ENCODE data around the gene CREB3L2.
A peak's percentile ranks its signal among the peaks of the same experiment; 100 is the strongest.

The CREB3L2 gene

GRCh38 chr7:137950263-137950621 is 51.6 kb downstream of the CREB3L2 start:
- DNase-seq: no peak

GRCh38 chr7:137949416-137950262 is 52.2 kb downstream of the CREB3L2 start:
- no peak for DNase-seq

DNA sequence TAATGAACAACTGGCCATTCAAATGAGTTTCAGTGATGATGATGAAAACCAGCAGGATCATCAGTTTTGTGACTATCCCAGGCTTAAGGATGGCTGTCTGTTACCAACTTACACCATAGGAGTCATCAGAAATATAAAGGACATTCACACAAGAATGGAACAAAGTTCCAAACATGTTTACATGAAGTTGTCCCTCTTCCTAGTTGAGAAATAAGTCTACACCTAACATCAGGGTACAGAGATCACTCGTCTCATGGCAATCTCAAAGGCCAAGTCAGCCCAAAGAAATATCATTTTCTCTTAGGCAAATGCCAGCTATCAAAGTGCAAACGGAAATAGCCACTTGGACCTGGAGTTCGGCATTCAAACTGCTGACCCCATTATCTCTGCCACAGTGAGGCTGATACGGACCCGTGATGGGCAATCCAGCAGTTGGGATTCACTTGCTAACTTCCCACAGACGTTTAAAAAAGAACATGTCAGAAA is 53.0 kb downstream of the CREB3L2 start:
- no peak for DNase-seq

DNA sequence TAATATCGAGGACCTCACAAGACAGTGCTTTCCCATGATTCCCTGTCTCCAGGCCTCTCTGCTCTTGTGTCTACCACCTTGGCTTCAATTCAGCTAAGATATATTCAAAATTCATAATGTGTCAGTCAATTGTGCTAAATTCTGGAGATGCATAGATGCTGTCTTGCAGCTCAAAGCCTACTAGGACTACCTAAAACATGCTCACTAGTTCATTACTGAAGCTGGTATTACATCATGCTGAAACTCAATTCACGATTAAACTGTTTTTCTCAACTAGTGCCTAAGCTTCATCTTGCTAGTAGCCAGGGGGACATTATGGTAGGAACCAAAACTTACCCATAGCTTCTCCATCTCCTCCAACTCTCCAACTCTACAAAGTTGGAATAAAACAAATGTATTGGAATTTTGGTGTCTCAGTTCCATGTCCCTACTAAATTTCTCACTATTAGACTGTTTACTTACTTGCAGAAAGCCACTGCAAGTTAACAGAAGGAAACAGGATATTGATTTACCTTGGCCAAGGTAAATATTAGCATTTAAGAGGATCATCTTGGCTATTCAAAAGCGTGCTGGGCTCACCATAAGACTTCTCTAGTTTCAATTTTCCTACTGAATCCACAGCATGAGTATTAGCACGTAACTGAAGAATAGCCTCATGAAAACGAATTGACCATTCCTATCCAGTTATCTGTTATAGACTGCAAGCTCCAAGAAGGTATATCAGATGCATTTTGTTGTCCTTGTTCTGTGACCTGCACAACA is 53.6 kb downstream of the CREB3L2 start:
- DNase-seq: no peak

- DNase-seq: no peak
These were observed 54.8 kb downstream of the CREB3L2 start for GRCh38 chr7:137947046-137947445.

DNA sequence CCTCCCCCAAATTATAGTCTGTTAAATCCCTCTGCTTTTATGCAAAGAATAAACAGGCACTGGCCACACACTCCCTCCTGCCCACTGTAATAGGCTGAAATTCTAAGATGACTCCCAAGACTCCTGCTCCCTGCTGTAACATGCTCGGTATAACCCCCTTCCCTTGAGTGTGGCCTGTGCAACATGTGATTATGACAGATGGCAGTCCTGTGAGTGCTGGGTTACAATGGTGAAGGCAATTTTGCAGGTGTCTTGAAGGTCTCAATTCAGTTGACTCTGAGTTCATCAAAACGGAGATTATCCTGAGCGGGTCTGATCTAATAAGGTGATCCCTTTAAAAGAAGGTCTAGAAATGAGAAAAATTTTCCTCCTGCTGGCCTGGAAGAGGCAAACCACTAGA is 55.9 kb downstream of the CREB3L2 start:
- DNase-seq: no peak

- no peak for DNase-seq
These were observed 57.7 kb downstream of the CREB3L2 start for GRCh38 chr7:137944168-137944567.

DNA sequence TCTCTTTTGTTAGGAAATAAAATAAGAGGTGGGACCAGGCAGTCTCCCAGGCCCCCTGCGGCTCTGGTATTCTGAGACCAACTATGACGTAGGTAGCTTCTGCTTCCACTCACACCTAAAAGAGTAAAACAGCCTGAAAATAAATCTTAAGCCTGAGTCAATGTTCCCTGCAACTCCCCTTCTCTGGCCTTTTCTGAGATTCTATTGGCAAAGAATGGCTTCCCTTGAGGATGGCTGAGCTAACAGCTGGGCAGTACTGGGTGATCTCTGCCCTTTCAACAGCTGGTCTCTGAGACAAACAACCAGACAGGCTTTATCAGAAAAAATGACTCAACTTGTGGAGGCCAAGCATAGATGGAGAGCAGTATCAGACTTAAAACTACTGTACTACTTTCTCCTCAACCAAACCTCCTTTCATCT is 58.7 kb downstream of the CREB3L2 start:
- DNase-seq: no peak

- DNase-seq: no peak
These were observed 59.3 kb downstream of the CREB3L2 start for GRCh38 chr7:137942484-137943115.

DNA sequence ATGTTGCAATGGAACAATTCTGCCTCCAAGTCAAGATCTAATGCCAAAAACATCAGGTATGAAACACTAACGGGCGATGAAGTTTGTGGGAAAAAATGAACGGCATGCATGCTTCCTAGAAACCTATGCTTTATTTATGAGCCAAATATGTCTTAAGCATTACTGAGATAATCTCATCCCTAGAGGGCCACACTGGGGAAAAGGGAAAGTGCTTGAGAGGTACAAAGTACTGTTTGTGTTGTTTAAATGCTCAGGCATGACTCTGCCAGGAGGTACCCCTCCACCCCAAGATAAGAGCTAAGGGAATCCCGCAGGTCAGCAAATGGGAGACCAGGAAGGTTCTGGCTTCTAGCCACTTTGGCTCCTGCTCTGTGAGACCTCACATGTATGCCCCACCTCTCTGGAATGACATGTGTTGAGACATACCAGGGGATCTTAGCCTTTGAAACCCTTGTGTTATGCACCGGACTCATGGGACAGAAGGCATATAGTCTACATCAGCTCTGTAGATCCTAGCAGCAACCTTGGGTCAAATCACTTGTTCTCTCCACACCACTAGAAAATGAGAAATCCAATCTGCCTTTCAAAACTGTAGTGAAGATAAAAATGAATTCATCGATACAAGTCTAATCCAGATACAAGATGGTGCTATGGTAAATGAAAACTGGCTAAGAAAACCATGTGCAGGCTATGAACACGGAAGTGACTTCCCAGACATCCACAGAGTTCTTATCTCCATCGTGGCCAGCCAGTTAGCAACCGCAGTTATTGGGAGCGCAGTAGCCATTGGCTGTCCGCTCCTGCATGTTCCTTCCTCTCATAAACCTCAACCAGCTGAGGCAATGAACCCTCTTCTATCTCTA is 61.0 kb downstream of the CREB3L2 start:
- no peak for DNase-seq

DNA sequence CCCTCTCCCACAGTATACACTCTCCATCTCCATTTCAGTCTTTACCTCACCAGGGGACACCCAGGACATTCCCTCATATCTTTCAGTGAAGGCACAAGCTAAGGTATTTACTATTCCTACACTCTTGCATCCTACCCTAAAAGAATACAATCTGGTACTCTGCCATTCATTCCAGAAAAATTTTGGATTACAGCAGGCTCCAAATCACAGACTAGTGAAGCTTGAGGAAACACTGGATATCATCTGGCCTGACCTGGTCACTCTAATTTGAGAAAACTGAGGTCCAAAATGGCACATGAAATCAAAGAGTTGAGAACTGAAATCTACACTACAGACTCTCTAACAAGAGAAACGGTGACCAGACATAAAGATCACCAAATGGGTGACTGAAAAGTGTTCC is 61.7 kb downstream of the CREB3L2 start:
- no peak for DNase-seq

- DNase-seq: no peak
These were observed 64.7 kb downstream of the CREB3L2 start for GRCh38 chr7:137937202-137937560.

DNA sequence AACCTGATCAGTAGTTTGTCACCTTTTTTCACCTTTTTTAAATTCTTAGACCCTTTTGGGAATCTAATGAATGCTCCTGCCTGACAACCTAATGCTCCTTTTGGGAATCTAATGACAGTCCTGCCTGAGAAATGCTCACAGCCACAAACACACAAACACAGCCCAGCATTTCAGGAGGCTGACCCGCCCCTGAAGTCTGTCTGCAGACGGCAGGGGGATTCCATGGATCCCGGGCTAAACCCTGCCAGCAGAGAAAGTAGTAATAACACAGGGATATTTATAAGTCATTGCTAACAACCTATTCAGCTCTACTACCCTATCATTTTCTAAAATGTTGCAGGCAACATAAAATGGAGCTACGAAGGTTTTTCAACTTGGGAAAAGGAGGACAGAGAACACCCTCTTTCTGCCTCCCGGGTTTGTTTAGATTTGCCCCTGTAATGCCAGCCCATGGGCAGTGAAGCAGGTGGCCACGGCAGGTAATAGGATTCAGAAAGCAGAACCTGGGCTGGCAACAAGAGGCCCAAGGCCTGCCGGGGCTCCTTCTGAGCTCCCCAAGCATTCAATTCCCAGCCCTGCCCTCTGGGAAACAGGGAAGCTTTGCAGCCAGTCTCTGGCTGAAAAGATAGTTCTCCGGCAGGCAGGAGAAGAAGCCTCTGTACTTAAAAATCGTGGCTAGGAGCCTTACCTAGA is 65.2 kb downstream of the CREB3L2 start:
- no peak for DNase-seq

GRCh38 chr7:137935884-137936508 is 65.9 kb downstream of the CREB3L2 start:
- peak; percentile 14 for DNase-seq

DNA sequence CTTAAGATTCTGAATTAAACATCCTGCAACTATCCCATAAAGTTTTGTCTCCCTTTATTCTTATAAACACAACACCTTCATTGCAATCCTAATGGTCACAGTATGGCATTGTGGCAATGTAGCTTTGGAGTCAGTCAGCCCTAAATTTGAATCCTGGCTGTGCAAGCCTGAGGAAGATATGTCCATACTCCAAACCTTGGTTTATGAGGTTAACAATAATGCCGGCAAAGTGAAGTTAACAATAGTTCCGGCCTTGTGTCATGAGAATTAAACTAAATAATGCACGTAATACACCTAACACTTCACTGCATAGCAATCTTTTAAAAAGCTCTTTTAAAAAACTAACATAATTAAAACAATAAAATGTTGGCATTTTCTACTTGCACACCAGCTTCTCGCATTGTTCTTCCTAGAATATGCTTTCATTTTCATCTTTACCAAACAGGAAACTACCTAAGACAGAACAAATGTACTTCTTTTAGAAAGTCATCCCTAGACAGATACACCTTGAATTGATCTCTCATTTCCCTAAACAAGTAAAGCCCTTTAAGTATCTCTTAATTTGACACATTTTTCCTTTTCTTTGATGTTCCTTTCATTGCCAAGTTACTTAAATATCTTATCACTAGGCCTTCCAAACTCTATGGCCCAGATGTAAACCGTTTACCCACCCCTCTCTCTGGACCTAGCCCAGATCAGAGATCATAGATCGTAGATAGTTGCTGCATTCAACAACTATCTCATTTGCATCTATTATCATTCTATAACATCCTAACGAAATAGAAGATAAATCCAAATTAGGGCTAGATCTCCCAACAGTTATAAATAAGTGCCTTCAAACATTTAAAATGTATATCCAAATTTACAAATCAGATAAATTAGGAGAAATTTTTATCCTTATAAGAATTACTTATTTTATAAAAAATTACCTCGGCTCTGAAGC is 66.7 kb downstream of the CREB3L2 start:
- peak; percentile 28 for DNase-seq

- DNase-seq: no peak
These were observed 67.6 kb downstream of the CREB3L2 start for GRCh38 chr7:137934176-137934826.

GRCh38 chr7:137933270-137934017 is 68.4 kb downstream of the CREB3L2 start:
- no peak for DNase-seq

DNA sequence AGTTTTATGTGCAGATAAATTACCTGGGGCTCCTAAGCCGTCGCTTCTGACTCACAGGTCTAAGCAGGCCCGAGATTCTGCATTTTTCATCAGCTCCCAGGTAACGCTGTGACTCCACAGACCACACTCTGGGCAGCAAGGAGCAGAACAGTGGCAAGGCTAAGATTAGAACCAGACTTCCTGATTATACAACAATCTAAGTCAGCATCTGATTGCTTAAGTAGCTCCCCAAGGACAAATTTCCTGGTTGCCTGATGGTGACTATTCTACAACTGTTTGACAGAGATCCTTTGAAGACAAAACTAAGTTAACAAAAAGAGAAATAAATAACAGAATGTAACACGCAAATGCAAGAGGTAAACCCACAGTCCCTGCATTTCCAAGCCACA is 69.0 kb downstream of the CREB3L2 start:
- no peak for DNase-seq

GRCh38 chr7:137931823-137932222 is 70.1 kb downstream of the CREB3L2 start:
- DNase-seq: no peak
